ENCODE results near the gene MICAL2.

- no peak for TF ChIP-seq CTCF (IDR thresholded peaks at IDR 0.05)
- TF ChIP-seq POLR2A (IDR thresholded peaks at IDR 0.05) = no peak
Observed at GRCh38 chr11:12238420-12238819, 128.0 kb downstream of the MICAL2 start.
